GM20000 (cell line): ENCODE results near the gene GPR26.

Source experiments
- DNase-seq: peaks from one replicate; pipeline ENCODE4 v3.0.0; 2012; ENCODE audit warnings: low spot score
- TF ChIP-seq, protein P1 (sequence below): IDR thresholded peaks from 2 replicates; pipeline ENCODE4 v1.5.1; 2012; ENCODE audit warnings: mild to moderate bottlenecking, control low read depth; ENCODE audit errors: extremely low read depth, missing control alignments

The GPR26 gene

DNA sequence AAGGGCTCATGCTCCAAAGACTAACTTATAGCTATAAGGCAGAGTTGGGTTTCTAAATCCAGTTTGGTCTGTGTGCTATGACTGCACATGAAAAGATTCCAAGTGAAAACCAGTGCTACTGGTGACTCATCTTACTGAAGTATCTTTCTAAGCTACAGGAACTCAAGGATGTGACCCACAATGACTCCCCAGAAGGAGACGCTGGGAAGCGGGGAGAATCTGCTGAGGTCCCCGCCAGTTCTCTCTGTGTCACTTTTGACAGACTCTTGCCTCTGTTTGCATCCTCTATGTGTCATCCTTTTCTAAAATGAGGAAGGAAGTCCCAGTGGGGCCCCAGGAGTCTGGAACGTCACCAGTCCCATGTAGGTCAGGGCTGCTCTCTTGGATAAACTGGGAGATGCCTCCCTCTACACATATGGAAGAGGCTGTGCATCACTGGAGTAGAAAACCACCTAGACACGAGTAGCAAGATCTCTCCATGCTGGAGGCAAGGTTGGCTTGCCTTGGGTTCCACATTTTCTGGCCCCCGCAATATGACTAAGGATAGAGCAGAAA is 28.8 kb upstream of the GPR26 start:
- TF ChIP-seq, protein P1, sequence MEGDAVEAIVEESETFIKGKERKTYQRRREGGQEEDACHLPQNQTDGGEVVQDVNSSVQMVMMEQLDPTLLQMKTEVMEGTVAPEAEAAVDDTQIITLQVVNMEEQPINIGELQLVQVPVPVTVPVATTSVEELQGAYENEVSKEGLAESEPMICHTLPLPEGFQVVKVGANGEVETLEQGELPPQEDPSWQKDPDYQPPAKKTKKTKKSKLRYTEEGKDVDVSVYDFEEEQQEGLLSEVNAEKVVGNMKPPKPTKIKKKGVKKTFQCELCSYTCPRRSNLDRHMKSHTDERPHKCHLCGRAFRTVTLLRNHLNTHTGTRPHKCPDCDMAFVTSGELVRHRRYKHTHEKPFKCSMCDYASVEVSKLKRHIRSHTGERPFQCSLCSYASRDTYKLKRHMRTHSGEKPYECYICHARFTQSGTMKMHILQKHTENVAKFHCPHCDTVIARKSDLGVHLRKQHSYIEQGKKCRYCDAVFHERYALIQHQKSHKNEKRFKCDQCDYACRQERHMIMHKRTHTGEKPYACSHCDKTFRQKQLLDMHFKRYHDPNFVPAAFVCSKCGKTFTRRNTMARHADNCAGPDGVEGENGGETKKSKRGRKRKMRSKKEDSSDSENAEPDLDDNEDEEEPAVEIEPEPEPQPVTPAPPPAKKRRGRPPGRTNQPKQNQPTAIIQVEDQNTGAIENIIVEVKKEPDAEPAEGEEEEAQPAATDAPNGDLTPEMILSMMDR, result no peak

DNA sequence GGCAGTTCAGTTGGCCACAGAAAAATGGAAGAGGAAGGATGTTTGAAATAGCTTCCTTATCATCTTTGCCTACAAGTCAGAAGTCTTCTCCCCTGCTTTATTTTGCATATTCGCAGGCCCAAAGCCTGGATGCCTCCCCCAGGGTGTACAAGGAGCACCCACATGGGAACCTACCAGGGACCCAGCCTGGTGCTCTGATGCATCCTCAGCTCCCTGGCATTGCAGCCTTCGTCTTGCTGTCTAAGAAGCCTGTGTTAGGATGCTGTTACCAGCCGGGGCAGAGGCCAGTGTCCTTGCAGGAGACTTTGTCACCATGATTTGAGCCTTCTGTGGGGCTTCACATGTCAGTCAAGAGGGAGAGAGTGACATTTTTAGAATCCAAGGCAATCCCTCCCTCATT is 27.0 kb upstream of the GPR26 start:
- DNase-seq, result no peak
- TF ChIP-seq, protein P1, result no peak

More for the DNA sequence above, 28.8 kb upstream of the GPR26 start:
- no peak for DNase-seq

DNA sequence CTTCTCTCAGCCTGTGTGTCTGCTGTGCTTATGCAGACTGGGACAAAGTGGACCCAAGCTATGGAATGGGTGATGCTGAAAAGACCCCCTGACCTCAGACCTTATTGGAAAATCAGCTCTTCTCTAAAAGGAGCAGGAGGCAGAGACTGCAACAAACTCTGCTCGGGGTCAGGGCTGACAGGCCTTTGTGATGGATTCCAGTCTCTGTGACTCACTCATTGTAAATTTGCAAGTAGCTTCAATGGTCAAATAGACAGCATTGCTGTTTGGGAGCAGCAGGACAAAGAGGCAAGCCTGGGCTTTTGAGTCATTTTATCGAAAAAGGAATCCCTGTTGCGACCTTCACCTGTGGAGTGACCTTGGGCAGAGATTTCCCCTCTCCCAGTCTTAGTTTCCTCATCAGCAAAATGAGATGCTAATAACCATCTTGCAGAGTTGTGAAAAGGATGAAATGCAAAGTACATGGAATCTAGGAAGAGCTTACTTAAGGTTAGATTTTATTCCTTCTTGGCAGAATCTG is 26.1 kb upstream of the GPR26 start:
- no peak for DNase-seq
- TF ChIP-seq, protein P1, result no peak

DNA sequence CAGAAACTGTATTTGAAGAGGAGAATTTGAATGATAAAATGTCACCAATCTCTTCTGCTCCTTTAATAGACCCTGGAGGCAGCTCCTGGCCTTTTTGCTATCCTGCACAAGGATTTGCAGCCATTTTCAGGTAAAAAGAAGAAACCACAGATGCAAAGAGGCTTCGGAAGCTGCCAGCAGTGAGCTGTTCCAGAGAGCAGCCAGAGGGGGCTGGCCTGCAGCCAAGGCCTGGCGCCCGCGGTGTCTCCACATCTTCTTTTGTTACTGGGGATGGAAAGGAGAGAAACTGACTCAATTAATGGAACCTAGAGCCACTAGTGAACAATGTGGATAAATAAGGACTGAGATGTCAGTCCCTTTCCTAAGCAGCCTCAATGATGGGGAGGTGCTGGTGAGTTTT is 23.9 kb upstream of the GPR26 start:
- no peak for DNase-seq
- TF ChIP-seq, protein P1, result no peak

DNA sequence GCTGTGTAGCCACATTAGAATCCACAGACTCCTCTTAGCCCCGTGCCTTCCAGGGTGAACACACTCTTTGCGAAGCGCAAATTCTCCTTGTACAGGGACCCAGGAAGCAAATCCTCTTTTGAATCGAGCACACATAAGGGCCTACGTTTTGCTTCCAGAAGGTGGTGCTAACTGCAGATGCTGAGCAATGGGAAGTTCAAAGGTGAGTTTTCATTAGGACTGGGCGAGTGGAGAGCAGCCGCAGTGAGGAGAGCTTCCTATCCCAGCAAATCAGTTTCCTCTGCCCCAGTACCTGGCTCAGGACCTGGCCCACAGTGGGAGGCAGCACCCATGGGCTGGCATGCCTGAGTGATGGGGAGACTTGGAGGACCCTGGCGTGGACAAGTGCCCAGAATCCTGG is 23.5 kb upstream of the GPR26 start:
- TF ChIP-seq, protein P1, result no peak
- no peak for DNase-seq

DNA sequence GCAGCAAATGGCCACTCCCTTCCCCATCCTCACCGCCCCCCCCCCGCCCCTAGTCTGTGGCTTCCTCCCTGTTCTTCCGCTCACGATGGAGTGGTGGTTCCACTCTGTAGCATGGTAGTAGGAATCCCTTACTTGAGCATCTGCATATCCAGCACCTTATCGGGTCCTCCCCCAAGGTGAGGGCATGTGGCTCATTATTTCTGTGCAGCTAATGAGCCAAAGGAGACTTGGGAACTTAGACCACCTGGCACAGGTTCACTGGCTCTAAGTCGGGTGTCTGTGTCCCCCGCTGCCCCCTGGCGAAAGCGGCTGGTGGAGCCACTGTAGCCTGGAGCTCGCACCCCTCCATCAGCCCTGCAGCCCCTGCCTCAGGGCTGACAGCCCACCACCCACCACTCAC is 22.8 kb upstream of the GPR26 start:
- TF ChIP-seq, protein P1, result no peak
- DNase-seq, result no peak

DNA sequence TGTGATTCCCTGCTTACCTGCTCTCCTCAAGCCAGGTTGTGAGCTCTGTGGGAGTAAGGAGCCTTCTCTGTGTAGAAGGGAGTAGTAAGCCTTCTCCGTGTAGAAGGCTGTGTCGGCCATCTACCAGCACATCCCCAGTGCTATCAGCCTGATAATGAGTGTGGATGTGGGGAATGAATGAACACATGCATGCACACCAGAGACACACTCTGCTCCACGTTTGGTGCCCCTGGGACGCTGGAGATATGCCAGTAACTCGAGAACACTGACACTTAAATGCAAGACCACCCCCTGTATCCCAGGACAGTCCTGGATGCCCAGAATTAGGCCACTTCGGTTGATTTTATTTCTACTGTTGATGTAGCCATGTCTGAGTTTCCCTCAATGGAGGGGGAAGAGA is 21.1 kb upstream of the GPR26 start:
- no peak for DNase-seq
- TF ChIP-seq, protein P1, result no peak
